HG02970 (cell line): Measurements from ENCODE around the gene ZNF599.
"Not testable (repeated sequence)": the region's sequence is repeated elsewhere in the genome, so short reads cannot be mapped to it uniquely, and the experiment has no call there.

Experiments used
- ATAC-seq: cut with Tn5 transposase; IDR thresholded peaks from one replicate; pipeline ENCODE4 v1.9.1; 2021; ENCODE audit warnings: mild to moderate bottlenecking, moderate library complexity, moderate number of reproducible peaks; ENCODE audit not compliant: unreplicated experiment, low FRiP score

ZNF599 gene

GRCh38 chr19:34772697-34773554 lies at the start of gene ZNF599:
Gene ZNF599 (minus strand): TSS chr19:34773215. CDS start chr19:34772841, 374 bp downstream.
- peak; percentile 95 for ATAC-seq

- no peak for ATAC-seq
Measured at GRCh38 chr19:34818270-34818669, 45.3 kb upstream of the ZNF599 start.

GRCh38 chr19:34816708-34817107 lies 43.7 kb upstream of the ZNF599 start:
- ATAC-seq = no peak

- ATAC-seq = no peak
Measured at GRCh38 chr19:34808566-34808965, 35.6 kb upstream of the ZNF599 start.

GRCh38 chr19:34806976-34807860 lies 34.2 kb upstream of the ZNF599 start:
- ATAC-seq = no peak

GRCh38 chr19:34804115-34804514 lies 31.1 kb upstream of the ZNF599 start:
- no peak for ATAC-seq

GRCh38 chr19:34796953-34797352 lies 23.9 kb upstream of the ZNF599 start:
- ATAC-seq = not testable (repeated sequence)

- no peak for ATAC-seq
Measured at GRCh38 chr19:34794066-34794960, 21.3 kb upstream of the ZNF599 start.

- no peak for ATAC-seq
Measured at GRCh38 chr19:34793565-34793964, 20.6 kb upstream of the ZNF599 start.

GRCh38 chr19:34788074-34788473 lies 15.1 kb upstream of the ZNF599 start:
- ATAC-seq = no peak

- no peak for ATAC-seq
Measured at GRCh38 chr19:34787059-34787824, 14.2 kb upstream of the ZNF599 start.

GRCh38 chr19:34786236-34786635 lies 13.2 kb upstream of the ZNF599 start:
- no peak for ATAC-seq

- ATAC-seq = no peak
Measured at GRCh38 chr19:34779652-34780051, 6.6 kb upstream of the ZNF599 start.

- ATAC-seq = no peak
Measured at GRCh38 chr19:34778342-34778741, 5.3 kb upstream of the ZNF599 start.

GRCh38 chr19:34774857-34775256 lies 1.8 kb upstream of the ZNF599 start:
- ATAC-seq = no peak

GRCh38 chr19:34773555-34773864 lies 495 bp upstream of the ZNF599 start:
- no peak for ATAC-seq

- no peak for ATAC-seq
Measured at GRCh38 chr19:34767951-34768350, 5.1 kb downstream of the ZNF599 start.

GRCh38 chr19:34766386-34766785 lies 6.6 kb downstream of the ZNF599 start:
- ATAC-seq = no peak

- ATAC-seq = no peak
Measured at GRCh38 chr19:34759218-34759917, 13.6 kb downstream of the ZNF599 start.
